NAMALWA (cell line): Measurements from ENCODE around the gene PDGFA.

Source experiments
- DNase-seq: peaks from one replicate; pipeline ENCODE4 v3.0.0-alpha.2; 2015; ENCODE audit warnings: low spot score

Gene PDGFA

DNA sequence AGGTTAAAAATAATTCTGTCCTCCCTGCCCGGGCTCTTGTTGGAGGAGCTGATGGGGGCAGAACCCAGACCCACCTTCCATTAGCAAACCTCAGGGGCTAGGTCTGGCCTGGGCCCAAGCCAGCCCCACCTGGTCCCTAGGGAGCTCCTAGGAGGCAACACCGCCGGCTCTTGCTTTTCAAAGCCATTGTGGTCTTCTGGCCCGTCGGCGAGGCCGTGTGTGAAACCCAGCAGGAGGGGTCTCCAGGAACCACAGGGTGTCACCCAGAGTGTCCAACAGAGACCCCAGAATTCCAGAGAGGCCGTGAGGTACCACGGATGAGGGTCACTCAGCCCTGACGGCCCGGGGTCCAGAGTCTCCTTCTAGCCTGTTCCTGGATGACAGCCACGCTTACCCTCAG is 16.6 kb upstream of the PDGFA start:
- DNase-seq: no peak

DNA sequence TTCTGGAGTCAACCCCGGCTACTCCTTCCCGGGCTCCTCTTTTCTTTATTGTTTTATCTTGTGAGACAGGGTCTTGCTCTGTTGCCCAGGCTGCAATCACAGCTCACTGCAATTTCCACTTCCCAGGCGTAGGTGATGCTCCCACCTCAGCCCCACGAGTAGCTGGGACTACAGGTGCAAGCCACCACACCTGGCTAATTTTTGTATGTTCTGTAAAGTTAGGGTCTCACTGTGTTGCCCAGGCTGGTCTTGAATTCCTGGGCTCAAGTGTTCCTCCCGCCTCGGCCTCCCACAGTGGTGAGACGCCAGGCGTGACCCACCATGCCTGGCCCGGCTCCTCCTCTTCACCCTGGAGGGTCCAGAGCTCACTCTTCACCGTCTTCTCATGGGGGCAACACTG is 15.3 kb upstream of the PDGFA start:
- no peak for DNase-seq

GRCh38 chr7:534075-534474 is 14.4 kb upstream of the PDGFA start:
- DNase-seq: no peak

DNA sequence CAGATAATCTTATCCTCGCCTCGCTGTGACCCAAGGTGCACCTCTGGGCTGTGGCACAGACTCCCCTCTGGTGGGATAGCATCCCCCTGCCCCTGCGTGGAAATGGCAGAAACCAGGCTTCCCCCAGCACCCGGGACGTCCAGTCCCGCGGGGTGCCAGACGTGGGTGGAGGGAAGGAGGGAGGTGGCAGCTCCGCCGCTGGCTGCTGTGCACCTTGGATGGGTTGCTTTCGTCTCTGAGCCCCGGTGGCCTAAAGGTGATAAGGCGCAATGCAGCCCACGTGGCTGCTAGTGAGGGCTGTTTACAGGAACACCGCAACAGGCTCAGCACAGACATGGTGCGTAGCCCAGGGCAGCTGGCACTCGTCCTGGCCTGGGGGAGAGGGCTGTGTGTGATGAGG is 13.6 kb upstream of the PDGFA start:
- no peak for DNase-seq

GRCh38 chr7:532379-533143 is 12.9 kb upstream of the PDGFA start:
- no peak for DNase-seq

DNA sequence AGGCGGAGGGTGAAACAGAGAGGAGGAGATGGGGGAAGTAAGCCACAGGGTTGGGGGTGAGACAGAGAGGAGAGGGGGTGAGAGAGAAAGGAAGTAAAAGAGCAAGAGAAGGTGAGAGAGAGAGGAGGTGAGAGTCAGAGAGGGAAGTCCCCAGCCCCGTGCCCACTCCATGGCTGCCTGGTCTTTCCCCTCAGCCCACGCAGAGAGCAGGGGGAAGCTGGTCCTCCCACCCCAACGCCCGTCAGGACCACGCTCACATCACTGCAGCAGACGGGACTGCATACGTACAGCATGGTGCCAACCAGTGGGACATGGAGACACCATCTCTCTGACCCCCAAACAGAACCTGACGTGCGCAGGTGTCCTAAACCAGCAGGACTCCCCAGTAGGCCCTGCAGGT is 12.1 kb upstream of the PDGFA start:
- DNase-seq: no peak

DNA sequence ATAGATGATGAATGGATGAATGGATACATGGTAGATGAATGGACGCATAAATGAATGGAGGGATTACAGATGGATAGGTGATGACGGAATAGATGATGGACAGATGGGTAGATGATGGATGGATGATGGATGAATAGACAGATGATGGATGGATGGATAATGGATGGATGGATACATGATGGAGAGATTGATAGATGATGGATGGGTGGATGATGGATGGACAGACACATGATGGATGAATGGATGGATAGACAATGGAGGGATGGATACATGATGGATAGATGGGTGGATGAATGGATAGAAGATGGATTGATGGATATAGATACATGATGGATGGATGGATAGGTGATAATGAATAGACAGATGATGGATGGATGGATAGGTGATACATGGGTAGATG is 8.8 kb upstream of the PDGFA start:
- no peak for DNase-seq

- no peak for DNase-seq
These were observed 8.1 kb upstream of the PDGFA start for GRCh38 chr7:527723-528122.

DNA sequence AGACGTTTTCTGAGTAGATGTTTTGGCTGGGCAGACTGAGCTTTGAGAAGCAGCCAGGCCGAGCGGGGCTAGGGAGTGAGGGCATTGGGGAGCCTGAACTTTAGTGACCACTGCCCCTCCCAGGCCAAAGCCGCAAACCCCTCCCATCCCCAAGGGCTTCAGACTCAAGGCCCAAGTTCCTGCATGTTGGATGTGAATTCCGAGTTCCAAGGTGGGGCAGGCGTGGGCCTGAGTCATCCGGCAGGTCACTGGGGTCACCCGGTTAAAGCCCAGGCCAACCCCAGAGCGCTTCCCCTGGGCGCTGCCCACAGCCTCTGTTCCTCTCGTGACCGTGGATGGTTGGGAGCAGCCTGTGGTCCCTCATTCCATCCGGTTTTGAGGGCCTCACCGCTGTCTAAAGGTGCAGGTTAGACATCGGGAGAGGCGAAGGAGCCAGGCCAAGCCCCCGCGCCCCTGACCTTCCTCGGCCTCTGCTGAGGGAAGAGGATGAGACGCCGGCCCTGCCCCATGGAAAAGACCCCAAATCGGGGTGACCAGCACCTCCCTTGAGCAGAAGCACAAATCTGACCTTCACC is 6.9 kb upstream of the PDGFA start:
- DNase-seq: no peak

- DNase-seq: no peak
These were observed 6.1 kb upstream of the PDGFA start for GRCh38 chr7:525740-526139.

GRCh38 chr7:524800-525199 is 5.2 kb upstream of the PDGFA start:
- no peak for DNase-seq

GRCh38 chr7:523347-524336 is 4.0 kb upstream of the PDGFA start:
- DNase-seq: no peak

DNA sequence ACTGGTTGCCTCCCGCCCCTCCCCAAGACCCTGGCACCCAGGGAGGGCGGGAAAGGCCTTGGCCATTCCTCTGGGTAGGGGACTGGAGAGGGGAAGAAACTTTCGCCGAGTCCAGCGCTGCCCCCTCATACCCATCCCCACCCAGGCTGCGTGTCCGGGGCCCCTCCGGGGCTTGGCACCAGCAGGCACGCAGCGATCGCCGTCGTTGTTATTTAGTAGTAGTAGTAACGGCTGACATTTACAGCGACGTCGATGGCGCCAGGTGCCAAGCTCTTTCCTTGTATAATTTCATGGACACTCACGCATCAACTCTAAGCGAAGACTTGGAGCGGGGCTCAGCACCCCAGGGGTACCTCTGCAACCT is 3.3 kb upstream of the PDGFA start:
- DNase-seq: no peak

- DNase-seq: no peak
These were observed 2.7 kb upstream of the PDGFA start for GRCh38 chr7:522071-522950.

DNA sequence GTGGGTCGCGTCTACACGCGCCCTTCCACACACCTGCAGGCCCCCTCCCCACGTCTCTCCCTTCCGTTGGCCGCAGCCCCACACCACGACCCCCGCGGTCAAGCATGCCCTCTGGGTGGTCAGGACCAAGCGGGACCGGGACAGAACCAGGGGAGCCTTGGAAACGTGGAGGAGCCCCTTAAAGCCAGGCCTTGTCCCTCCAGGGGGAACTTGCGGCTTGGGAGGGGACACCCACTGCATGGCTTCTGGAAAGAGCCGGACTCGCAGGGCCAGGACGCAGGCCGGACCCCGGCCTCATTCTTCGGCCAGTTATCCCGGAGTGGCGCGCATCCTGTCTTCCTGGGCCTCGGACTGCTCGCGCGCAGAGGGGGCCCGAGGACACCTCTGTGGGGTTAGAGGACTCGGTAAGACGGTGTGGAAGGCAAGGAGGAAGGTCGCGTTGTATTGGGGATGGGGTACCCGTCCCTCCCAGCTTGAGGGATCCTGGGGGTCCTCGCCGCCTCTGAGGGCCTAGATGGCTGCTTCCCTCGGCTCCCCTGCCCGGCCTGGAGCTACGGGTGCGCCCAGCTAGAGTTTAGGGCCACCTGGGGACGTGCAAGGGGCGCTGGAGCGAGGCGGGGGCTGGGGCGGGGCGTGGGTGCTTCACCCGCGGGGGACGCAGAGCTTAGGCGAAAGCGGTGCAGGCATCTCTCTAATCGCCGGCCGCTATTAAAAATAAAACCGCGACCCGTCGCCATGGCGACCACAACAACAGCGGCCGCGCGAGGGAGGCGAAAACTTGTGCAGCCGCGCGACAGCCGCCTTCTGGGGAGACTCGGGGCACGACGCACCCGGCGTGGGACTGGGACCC is 1.8 kb upstream of the PDGFA start:
- DNase-seq: peak; percentile 42

GRCh38 chr7:520503-521161 is 986 bp upstream of the PDGFA start:
- DNase-seq: no peak

- DNase-seq: no peak
These were observed 789 bp downstream of the PDGFA start for GRCh38 chr7:518630-519483.

DNA sequence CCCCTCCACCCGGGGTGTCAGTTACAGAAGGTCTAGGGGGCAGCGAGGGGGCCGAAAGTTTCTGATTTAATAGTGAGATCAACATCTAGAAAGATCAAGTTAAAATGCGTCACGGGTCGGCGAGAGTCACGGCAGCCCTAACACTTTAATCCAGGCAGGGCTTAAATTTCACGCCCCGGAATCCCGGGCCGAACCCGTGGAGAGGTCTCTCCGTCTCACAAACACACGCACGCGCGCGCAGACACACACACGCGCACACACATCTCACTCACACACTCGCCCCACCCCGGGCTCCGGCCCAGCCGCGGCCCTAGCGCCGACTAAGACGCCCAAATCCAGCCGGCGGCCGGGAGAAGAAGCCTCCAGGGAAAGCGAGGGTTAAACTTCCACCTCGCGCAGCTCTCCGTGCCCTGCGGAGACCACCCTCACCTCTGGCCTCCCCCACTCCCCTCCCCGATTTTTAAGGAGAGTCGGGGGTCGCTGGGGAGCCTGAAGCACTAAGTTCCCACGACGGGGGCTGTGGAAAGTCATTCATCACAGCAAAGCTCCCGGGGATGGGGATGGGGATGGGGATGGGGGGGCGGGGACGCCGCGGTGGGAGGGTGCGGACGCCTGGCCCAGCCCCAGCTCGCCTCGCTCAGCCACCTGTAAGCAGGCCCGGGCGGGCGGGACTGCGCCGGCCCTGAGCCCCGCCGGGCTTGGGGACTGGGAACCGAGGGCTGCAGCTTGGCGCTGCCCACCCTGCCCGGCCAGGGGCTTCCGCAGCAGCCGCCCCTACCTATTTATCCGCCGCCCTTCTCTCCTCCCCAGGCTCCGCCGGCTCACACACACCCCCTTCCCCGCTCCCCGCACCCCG is 1.6 kb downstream of the PDGFA start:
- no peak for DNase-seq
